ENCODE results near the gene DTD2.
"Not testable (repeated sequence)": the region's sequence is repeated elsewhere in the genome, so short reads cannot be mapped to it uniquely, and the experiment has no call there.

Gene DTD2

GRCh38 chr14:31441273-31442111 is 15.8 kb downstream of the DTD2 start:
- DNase-seq = no peak

- DNase-seq = no peak
These were observed 17.0 kb downstream of the DTD2 start for GRCh38 chr14:31440280-31440679.

DNA sequence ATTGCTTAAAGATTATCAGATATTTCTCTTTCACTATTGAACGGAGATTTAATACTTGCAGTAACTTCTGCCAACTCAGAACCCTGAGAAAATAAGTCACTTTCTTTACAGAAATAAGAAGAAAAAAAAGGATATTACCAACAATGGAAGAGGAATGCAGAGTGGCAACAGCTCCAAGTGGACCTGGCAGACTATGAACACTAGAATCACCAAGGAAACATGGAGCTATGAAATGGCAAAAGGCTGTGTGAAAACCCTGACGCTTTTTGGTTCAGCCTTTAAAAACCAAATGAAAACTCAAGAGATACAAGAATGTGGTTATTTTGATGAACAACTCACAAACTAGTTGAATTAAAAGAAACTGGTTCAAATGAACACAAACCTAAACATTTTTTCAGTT is 17.7 kb downstream of the DTD2 start:
- DNase-seq = no peak

GRCh38 chr14:31437045-31437691 is 20.1 kb downstream of the DTD2 start:
- DNase-seq = not testable (repeated sequence)

DNA sequence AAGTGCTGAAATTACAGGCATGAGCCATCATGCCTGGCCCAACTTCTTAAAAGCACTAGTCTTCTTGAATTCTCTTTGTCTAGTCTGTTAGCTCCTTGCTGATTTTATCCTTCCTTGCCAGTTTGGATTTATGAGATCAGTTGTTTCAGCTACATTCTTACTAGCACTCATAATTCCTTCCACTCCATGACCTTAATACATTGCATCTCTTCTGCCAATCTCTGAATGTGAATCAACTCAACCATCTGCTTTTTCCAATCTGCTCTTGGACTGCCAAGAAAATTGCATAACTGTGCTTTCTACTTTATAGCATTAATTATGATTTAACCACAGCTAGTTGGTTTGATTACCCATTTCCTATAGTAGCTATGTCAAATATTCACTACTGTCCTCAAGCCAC is 22.0 kb downstream of the DTD2 start:
- DNase-seq = no peak

- no peak for DNase-seq
These were observed 26.6 kb downstream of the DTD2 start for GRCh38 chr14:31430634-31431264.

- DNase-seq = no peak
These were observed 27.5 kb downstream of the DTD2 start for GRCh38 chr14:31429791-31430190.

- DNase-seq = no peak
These were observed 29.3 kb downstream of the DTD2 start for GRCh38 chr14:31428011-31428410.

DNA sequence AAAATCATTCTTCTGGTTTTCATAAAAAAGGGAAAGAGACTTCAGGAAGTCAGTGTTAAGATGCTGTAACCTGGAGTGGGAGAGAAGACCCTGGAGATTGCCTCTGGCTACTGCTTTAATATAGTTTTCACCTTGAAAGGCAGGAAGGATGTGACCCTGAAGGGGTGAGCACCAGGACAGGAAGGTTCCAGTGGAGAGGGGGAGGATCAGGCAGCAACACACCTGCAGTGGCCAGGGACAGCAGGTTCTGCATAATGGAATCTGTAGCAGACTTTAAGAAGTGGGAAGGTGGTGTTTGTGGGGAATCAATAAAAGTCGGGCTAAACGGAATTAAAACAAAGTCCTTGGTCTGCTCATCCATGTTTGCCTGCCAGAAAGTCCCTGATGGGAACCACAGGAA is 30.6 kb downstream of the DTD2 start:
- no peak for DNase-seq

DNA sequence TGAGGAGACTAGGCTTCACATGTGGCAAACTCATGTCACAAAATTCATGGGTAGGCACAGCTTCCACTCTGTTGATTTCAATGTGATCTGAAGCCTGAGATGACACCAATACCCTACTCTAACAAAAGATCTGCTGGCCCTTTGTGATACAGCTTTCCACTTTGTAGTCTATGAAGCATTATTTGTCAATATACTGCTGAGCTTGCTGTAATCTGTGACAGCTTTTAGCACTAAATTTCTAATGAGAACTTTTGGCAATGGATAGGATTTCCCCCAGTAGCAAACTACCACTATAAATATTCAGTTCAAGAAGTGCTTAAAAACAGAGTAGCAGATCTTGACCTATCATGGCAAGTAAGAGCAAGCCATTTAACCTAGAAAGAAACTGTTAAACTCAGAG is 31.4 kb downstream of the DTD2 start:
- no peak for DNase-seq

DNA sequence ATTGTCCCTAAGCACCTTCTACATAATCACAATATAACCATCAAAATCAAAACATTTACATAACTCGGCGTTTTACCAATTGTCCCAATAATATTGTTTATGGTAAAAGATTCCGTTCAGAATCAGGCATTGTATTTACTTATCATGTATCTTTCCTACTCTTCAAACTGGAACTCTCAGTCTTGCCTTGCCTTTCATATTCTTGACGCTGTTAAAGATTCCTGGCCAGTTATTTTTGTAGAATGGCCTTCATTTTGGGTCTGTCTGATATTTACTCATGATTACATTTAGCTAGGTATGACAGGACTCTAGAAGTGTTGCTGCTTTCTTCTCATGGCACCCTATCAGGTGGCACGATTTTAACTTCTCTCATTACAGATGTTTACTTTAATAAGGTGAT is 36.1 kb downstream of the DTD2 start:
- DNase-seq = no peak

DNA sequence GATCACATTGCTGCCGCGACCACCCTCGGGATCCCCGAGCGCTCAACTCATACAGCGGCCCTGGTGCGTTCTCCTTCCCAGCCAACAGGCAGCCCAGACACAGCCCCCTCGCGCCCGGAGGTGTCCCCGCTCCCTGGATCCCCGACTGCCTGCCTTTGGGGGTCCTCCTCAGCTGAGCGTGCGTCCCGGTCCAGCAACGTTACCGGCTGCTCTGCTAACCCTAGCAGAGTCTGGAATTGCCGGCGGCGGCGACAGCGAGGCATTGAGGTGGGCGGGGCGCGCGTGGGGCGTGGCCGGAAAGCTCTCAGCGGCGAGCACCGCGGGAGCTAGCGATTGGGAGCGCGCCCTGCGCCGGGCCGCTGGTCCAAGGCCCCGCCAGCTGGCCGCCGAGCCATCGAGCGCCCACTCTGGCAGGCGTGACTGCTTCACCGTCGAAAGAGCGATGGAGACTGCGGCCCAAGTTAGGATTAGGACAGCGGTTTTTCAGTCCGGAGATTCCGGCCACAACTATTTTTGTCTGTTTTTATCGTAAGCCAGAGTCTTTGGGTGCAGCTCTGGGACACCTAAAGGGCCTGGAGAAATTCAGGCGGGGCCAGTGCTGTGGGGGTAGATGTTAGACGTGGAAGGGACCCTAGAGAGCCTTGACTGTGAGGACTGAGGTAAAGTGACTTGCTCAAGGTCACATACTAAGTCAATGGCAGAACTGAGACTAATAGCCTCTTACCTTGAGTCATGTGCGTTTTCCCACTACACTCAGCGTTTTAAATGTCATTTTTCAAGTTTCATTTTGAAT is 36.8 kb downstream of the DTD2 start, which contains the start of gene HEATR5A:
HEATR5A (minus strand) TSS at position 232 of the 793 bp plus-strand sequence. CDS start 17,575 bp downstream, outside the sequence.
- peak; percentile 76 for DNase-seq

DNA sequence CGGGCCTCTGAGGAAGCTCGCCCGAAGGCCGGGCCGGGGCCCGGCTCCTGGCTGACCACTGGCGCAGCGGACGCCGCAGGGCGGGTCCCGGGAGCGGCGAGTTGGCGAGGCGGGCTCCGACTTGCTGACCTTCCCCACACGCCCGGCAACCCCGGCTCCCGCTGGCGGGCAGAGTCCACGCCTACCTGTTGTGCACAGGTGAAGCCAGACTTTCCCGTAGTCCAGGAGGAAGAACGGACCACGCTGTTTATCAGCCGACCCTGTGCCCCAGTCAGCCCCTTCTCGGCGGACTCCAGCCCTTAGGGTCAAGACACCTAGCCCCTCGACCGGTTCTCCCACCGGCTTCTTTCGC is 37.4 kb downstream of the DTD2 start:
- DNase-seq = no peak

- DNase-seq = no peak
These were observed 37.9 kb downstream of the DTD2 start for GRCh38 chr14:31419179-31419966.

- no peak for DNase-seq
These were observed 38.9 kb downstream of the DTD2 start for GRCh38 chr14:31418440-31418839.

DNA sequence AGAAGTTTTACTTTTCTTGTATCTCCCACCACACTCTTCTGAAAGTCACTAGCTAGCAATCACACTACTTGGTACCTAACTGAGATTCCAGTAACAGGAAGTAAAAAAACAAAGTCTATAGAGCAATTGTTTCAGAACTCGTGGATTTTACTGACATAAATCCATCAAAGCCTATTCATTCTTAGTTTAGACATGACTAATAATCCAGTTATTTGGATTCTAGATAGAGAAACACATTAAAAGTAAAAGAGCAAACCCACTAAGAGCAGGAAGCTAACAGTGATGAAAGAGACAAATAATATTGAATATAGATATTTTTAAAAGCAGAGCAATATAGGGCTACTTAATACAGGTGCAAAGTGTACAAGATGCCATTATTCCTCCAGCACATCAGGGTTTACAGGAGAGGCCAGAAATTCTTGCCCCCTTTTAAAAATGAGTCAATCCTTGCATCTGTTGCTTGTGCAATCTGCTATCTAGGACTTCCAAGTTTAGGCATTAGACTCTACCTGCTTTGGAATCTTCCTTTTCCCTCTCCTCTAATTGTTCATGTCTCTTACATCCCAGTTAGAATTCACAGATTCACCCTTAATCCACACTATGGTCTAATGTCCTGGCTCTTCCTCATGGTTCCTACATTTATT is 43.0 kb downstream of the DTD2 start:
- DNase-seq = no peak

DNA sequence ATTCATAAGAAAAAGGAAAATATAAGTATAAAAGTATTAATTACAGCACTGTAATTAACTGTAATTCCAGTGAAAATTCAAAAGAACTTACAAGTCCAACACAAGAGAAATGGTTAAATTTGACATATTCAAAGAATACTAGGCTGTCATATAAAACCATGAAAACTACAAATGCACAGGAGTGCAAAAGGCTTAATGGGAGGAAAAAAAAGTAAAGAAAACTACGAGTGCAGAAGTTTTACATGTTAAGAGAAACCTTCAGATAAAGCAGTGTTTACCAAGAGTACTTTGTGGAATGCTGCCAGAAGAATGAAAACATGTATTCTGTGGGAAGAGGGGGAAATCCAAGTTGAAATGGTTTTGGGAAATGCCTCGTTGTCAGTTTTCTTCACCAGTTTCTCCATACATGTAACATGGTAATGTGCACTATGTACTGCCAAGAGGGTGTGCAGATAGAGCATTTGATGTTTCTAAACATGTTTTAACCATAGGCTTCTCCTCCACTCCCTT is 46.0 kb downstream of the DTD2 start:
- no peak for DNase-seq

DNA sequence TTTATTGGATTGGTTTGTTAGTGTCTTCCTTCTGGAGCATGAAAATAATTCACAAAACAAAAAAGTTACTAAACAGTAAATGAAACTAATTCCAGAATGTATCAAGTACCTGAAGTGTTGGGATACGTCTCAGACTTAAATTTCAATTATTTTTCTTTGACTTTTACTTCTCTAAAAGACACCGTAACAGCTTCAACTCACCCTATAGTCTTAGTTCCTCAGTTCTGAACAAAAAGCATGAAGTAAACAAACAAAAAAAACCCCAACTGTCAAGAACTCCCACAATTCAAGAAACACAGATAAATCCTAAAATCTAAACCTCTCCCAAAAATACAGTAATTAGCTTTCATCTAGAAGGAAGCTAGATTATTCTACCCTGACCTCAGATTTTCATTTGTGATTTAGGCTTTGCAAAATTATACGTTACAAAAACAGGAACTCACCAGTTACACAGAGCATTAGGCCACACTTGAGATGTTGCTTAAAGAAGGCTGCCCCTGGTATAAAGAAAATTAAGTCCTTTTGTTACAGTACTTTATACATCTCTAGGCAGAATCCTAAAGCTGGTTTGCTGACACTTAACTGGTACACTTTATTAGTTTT is 47.2 kb downstream of the DTD2 start:
- no peak for DNase-seq

GRCh38 chr14:31408421-31408820 is 48.9 kb downstream of the DTD2 start:
- DNase-seq = no peak

DNA sequence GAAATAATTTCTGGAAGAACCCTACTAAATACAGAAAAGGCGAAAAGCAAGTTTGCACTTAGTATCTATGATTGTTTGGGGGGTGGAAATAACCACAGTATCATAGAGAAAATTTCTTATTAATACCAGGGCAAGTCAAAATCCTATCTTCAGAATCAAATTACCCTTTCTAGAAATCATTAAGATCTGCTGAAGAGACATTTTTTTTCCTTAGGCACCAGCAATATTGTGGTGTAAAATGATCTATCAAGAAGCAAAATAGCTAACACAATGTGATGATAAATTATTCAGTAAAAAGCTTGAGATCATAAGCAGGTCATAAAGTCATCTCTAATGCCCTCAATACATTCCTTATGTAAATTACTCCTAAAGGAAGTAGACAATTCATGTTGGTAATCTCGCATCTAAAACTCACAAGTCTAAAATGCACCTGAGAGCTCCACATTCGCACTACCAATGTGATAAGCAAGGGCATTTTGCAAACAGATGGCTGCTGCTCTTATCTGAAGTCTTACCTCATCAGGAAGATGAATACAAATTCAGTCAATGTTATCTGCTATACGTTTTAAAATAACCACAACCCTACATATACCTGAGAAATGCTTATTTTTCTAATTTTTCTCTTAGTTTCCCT is 51.6 kb downstream of the DTD2 start:
- DNase-seq = no peak

DNA sequence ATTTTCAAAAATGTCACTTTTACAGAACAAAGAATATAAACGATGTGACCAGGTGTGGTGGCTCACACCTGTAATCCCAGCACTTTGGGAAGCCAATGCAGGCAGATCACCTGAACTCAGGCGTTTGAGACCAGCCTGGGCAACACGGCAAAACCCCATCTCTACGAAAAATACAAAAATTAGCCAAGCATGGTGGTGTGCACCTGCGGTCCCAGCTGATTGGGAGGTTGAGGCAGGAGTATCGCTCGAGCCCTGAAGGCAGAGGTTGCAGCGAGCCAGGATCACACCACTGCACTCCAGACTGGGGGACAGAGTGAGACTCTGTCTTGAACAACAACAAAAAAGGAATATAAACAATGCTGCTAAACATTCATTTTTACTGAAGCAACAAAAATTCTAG is 52.2 kb downstream of the DTD2 start:
- DNase-seq = no peak
